Renal pelvis (tissue), 4 donors: ENCODE data around the gene RPL11. TPM values are rescaled to one million over a fixed set of nuclear protein-coding genes. Genes with fewer than 3 reads are reported as not detected.
"Not testable (repeated sequence)": the region's sequence is repeated elsewhere in the genome, so short reads cannot be mapped to it uniquely, and the experiment has no call there.

Experiments used
- DNase-seq: peaks from one replicate; pipeline ENCODE4 v3.0.0-alpha.2; 2013
- polyA plus RNA-seq, 3 donors: library from polyadenylated mRNA; unstranded; fragments of 120-200 nt; gene quantifications; one replicate each; pipeline ENCODE4 v1.2.1, GENCODE V29; 2013; ENCODE audit not compliant: insufficient read length in 3 of 3

Gene RPL11
- polyA plus RNA-seq, 3 donors: 2,047 to 2,741 (median 2,177) TPM

DNA sequence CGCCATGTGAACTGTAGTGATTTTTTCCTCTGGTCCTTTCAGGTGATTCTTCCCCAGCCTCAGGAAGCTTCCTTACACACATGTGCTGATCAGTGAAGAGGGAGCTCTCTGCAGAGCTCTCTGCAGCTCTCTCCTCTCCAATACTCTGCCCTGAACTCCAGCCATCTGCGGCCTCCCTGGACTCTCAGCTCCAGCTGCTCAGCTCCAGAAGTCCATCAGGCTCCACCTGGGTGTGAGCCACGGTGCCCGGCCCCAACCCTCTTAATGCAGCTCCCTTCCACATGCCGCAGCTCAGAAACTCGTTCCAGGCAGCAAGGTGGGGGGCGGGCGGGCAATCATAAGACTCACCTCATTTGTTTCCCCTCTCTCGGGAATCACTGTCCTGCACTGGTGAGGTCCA, 30.9 kb upstream of the RPL11 start:
- no peak for DNase-seq

DNA sequence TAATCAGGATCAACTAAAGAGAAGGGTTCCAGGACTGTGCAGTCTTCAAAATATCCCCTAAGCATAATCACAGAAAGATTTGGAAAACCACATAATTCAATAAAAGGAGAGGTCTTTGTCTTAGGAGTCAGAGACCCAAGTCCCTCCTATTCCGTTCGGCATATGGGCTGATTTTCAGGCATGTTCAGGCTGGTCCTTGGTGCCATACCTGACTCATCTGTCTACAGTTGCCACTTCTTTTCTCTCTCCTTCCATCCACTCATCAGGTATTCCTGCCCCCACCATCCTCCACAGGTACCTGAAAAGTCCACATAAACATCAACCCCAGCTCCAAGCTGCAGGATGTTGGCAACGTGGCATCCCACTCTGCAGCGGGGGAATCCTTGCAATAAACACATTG, 29.7 kb upstream of the RPL11 start:
- no peak for DNase-seq

DNA sequence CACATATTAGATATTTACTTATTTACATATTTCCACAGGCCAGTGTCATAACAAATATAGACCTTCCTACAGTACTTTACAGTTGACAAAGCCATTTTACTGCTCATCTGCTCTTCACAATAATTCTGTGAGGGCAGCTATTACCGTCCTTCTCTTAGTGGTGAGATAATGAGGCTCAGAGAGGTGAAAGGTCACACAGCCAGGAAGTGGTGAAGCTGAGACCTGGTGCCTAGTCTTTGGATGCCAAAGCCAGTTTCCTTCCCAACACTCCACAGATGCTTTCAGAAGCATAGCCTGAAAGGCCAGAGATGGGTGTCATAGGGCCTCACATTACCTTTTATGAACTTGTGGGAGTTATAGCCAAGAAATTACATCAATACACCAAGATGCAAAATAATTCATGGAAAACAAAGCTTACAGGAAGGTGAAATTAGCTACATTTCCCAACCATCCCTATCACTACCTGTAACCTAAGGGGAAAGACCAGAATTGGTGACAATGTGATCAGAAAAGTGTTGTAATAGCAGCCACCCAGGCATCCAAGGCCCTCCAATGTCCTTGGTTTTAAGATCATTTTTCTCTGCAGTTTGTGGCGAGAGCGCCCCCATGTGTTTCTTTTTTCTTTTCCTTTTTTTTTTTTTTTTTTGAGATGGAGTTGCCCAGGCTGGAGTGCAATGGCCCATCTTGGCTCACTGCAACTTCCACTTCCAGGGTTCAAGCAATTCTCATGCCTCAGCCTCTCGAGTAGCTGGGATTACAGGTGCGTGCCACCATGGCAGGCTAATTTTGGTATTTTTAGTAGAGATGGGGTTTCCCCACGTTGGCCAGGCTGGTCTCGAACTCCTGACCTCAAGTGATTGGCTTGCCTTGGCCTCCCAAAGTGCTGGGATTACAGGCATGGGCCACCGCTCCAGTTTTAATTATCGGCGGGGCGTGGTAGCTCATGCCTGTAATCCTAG, 26.5 kb upstream of the RPL11 start:
- DNase-seq: peak; percentile 22

DNA sequence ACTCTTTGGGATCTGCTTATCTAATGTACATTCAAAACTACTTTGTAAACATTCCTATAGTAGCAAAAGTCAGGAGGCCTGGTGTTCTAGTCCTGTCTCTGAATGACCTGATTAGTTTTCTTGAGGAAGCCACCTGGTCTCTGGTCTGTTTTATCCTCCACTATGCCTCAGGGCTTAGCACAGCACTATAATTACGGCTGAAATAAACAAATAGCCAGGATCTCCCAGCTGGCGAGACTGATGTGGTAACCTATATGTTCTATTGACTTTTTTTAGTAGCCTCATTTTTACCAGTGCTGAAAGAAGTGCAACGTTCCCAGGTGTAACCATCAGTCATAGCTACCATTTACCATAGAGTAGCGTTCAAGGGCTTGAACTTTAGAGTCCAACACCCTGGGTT, 24.2 kb upstream of the RPL11 start:
- DNase-seq: no peak

DNA sequence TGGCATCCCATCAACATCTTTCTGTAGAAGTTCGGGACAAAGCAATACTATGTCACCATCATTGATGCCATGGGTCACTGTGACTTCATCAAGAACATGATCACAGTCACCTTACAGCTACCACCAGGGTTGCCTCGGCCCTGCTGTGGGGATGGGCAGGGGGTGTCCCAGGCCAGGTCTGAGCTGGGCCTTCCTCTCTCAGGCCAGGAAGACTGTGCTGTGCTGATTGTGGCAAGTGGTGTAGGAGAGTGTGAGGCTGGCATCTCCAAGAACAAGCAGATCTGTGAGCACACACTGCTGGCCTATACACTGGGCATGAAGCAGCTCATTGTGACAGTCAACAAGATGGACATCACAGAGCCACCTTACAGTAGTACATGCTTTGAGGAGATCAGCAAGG, 20.9 kb upstream of the RPL11 start:
- DNase-seq: no peak

DNA sequence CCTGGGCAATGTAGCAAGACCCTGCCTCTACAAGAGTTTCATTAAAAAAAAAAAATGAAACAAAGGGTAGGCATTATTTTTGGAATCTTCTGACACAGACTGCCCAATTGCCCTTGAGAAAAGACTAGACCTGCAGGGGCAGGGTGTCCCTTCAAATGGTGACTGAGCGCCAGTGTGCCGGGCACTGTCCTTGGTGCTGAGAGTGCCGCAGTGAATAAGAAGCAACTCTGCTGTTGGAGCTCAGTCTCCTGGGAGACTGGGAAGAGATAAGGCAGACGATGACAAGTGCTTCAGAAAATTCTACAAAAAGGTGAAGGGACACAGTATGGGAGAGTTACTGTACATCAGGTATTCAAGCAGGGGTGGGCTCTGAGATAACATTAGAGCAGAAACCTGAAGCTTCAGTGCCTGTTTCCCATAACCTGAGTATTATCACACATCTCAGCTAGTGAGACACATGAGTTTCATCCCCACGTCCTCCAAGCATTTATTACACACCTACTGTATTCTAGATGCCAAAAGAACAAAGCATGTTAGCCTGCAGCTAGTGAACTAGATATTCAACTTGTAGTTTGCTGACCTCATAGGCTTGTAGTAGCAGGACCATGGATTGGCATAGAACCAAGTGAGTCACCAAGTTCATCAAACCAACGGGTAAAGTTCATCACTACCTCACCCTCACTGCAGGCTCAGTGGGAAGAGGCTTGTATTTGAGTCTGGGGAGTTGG, 18.4 kb upstream of the RPL11 start:
- DNase-seq: peak; percentile 61

DNA sequence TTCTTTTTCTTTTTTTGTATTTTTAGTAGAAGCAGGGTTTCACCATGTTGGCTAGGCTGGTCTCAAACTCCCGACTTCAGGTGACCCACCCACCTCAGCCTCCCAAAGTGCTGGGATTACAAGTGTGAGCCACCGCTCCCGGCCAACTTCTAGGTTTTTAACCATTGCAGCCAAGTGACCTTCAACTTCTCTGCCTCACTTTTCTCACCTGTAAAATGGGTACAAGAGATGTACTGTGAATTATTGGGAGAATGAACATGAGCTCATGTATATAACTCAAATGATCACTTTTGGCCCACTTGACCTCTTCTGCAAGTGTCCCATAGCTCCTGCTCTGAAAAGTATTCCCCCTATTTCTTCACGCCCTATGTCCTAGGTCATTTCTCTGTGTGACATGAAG, 11.8 kb upstream of the RPL11 start:
- DNase-seq: no peak

DNA sequence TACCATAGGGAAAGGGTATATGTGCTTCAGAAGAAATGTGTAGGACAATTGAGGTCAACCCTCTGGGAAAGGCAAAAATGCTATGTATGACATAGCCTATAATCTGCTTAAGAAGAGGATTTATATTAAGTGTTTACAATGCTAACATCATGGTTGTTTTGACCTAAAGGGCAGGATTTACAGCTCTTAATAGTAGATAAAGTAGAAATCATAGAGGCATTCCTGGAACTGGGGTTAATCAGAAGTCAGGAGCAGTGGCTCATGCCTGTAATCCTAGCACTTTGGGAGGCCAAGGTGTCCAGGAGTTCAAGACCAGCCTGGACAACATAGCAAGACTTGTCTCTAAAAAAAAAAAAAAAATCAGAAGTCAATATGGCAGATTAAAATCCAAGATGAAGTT, 8.7 kb upstream of the RPL11 start:
- no peak for DNase-seq

DNA sequence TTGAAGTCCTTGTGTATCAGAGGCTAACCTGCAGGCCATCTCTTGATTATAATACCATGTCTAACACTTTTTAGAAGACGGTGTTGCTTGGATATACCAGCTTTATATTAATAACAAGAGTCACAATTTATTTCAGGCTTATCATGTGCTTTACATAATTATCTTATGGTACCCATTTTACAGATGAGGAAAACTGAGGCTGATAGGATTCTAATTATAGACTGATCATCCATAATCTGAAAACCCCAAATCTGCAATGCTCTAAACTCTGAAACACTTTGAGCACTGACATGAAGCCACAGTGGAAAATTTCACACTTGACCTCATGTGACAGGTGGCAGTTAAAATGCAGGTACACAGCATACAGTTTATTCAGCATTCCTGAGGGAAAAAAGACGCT, 7.2 kb upstream of the RPL11 start:
- no peak for DNase-seq

DNA sequence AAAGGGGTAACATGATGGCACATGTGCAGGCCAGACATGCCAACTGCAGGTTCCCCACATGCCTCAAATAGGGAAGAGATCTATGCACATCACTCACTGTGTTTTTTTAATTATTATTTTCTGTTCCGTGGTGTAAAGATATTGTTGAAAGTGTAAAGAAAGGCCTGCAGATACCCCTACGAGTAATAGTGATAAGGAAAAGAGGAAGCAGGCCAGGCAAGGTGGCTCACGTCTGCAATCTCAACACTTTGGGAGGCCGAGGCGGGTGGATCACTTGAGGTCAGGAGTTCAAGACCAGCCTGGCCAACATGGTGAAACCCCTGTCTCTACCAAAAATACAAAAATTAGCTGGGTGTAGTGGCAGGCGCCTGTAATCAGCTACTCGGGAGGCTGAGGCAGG, 6.4 kb upstream of the RPL11 start:
- not testable (repeated sequence) for DNase-seq

DNA sequence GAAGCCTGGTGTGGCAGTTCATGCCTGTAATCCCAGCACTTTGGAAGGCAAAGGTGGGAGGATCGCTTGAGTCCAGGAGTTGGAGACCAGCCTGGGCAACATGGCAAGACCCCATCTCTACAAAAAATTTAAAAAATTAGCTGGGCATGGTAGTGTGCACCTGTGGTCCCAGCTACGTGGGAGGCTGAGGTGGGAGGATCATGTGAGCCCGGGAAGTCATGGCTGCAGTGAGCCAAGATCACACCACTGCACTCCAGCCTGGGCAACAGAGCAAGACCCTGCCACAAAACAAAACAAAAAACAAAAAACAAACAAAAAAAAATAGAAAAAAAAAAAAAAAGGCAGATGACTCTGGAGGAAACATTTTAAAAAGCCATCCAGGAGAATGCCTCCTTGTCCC, 3.9 kb upstream of the RPL11 start:
- not testable (repeated sequence) for DNase-seq

DNA sequence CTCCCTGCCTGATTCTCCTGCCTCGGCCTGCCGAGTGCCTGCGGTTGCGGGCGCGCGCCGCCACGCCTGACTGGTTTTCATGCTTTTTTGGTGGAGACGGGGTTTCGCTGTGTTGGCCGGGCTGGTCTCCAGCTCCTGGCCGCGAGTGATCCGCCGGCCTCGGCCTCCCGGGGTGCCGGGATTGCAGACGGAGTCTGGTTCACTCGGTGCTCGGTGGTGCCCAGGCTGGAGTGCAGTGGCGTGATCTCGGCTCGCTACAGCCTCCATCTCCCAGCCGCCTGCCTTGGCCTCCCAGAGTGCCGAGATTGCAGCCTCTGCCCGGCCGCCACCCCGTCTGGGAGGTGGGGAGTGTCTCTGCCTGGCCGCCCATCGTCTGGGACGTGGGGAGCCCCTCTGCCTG, 3.3 kb upstream of the RPL11 start:
- not testable (repeated sequence) for DNase-seq

DNA sequence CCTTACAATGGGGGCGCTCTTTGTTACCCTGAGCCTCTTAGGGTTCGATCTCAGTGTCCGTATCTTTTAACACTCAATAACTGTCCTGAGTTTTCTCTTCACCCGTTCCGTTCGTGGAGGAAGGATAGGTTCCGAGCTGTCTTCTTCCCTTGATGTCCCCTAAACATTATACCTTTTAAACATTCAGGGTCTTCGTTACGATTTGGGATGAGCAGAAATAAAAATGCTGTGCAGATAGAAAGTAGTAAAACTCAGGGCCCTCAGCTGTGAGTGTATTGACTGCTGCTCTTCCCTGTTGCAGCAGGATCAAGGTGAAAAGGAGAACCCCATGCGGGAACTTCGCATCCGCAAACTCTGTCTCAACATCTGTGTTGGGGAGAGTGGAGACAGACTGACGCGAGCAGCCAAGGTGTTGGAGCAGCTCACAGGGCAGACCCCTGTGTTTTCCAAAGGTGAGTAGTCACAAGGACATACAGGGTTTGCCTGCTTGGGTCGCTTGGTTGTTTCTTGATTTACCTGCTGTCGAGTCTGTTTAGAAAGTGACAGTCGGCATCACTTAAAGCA, 784 bp downstream of the RPL11 start:
- DNase-seq: no peak

DNA sequence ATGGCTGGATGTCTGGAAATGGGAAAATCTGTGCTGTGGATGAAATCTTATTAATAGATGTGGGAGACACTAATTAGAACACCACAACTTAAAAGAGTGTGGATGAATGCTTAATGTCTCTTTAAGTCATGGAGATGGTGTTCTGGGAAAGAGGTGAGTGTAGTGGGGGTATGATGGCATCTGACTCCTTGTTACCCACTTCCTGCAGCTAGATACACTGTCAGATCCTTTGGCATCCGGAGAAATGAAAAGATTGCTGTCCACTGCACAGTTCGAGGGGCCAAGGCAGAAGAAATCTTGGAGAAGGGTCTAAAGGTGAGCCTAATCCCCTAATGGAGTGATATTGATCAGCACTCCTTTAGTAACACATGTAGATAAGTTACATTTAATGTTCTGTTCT, 2.0 kb downstream of the RPL11 start:
- DNase-seq: no peak

DNA sequence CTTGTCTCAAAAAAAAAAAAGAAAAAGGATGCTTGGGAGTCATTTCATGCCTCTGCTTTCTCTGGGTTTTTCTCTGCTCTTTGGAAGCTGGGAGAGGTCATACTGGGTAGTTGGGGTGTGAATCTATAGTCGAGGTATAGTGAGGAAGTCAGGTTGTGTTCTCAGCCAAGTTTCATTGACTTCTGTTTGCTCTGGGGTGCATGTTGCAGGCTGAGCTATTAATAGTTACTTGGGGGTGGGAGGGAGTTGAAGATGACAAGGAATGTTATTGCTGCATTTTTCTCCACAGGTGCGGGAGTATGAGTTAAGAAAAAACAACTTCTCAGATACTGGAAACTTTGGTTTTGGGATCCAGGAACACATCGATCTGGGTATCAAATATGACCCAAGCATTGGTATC, 2.8 kb downstream of the RPL11 start:
- no peak for DNase-seq

DNA sequence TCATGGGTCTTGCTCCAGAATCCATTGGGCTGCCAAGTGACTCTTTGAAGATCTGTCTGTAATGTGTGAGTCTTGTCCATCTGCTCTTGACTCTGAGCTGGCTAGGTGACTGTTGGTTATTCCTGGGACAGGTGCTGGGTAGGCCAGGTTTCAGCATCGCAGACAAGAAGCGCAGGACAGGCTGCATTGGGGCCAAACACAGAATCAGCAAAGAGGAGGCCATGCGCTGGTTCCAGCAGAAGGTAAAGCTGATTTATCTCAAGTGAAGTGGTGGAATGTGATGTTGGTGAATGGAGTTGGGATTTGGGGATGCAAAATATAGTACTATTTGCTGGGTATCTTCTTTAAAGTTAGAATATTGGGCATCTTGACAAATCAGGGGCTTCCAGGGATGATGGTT, 4.1 kb downstream of the RPL11 start:
- DNase-seq: no peak

DNA sequence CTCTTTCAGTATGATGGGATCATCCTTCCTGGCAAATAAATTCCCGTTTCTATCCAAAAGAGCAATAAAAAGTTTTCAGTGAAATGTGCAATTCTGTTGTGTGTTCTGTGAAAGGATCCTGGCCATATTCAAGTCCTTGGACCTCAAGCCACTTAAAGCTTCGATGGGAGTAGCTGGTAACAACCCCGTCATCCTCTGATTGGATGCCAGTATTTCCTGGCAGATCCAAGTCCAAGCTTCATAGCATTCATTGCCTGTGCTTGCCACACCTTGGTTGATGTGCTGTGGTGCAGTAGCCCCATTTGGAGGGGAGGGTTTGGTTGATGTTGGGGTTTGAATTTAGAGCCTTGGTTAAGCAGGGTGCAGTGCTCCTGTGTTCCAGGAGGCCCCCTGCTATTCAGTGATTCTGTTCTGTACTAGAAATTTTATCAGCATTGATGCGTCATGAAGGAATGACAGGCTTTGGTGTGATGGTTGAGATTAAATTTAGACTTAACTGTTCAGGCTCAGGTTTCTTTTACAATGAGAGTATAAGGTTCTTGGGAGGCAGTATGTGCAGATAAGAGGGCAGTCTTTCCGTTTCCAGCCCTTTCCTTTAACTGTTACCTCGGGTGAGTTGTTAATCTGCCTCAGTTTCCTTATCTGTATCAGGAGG, 4.9 kb downstream of the RPL11 start:
- DNase-seq: no peak

DNA sequence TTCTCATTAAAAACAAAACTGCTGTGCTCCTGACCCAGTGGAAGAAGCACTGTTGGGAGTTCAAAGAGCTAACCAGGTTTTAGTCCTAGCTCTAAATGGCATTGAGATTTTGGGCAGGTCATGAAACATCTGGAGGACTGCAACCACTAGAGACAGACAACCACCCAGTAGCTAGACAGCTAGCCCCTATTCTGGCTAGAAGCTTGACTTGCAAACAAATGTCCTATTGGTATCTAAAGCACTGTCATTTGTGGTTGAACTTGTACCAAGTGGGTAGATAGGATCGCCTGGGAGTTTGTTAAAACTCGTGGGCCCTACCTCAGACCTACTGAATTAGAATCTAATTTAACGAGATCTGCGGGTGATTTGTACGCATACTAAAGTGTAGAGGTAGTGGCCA, 6.9 kb downstream of the RPL11 start:
- no peak for DNase-seq

DNA sequence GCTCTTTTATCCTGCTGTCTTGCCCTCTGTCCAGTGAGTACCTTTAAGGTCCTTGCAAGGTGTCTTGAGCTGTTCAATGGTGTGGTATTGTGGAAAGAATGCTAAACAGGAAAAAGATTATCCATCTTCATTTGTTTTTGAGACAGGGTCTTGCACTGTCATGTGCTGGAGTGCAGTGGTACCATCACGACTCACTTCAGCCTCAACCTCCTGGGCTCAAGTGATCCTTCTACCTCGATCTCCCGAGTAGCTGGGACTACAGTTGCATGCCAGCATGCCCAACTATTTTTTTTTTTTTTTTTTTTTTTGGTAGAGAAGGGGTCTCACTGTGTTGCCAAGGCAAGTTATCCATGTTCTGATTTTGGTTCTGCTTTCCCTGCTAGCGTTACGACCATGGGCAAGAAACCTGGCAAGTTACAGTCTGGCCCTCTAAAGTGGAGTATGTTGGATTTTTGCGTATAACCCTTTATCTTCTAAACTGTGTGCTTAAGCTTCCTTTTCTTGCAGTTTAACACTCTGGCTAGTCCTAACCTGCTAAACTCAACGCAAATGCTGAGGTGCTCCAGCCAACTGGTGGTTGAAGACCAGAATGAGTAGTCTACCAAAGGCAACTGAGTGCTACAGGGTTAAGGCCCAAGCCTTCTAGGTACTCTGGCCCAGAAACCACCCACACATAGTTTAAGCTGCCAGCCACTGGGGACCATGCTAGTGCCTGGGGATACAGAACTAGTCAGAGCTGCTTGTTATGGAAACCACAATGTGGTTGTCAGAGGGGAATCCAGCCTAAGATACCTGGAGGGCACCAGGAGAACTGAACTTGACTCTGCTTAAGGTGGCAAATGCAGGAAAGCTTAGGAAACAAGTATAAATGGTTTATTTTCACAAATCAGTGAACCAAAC, 7.9 kb downstream of the RPL11 start:
- DNase-seq: no peak

DNA sequence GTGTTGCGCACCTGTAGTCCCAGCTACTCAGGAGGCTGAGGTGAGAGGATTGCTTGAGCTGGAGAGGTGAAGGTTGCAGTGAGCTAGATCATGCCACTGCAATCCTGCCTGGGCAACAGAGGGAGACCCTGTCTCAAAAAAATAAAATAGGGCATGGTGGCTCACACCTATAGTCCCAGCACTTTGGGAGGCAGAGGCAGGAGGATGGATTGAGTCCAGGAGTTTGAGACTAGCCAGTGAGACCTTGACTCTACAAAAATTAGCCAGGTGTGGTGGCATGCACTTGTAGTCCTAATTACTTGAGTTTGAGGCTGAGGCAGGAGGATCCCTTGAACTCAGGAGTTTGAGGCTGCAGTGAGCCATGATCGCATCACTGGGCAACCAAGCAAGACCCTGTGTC, 9.7 kb downstream of the RPL11 start:
- no peak for DNase-seq

DNA sequence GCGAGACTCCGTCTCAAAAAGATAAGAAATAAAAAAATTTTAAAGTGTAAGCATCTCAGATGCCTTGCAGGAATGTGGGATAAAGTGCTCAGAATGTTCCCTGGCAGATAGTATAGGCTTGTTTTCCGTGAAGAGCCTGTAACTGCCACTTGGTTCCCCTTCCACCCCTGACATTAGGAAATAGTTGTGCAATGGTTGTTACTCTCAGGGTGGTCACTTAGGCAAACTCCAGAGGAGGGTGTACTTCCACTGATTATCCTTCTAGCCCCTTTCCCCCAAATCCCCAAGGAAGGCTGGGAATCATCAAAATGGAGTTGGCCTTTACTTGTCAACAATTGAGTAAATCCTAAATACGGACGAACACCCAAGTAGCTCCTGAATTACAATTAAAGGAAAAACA, 10.4 kb downstream of the RPL11 start:
- no peak for DNase-seq
